HFF-Myc (cell line): ENCODE results near the gene SOCS2.

ENCODE experiments used
- DNase-seq: peaks from one replicate; pipeline ENCODE4 v3.0.0-alpha.2; 2011; ENCODE audit warnings: low read depth; ENCODE audit errors: extremely low read depth
- H3K4me3 ChIP-seq: replicated peaks from 2 replicates; pipeline ENCODE4 v1.5.1; 2011; ENCODE audit warnings: low read depth, mild to moderate bottlenecking, control low read depth, low read length
- TF ChIP-seq, protein P1 (sequence below): IDR thresholded peaks from 2 replicates; pipeline ENCODE4 v1.5.1; 2012; ENCODE audit warnings: mild to moderate bottlenecking, low read depth, low read length, control low read depth; ENCODE audit errors: missing control alignments

The SOCS2 gene

GRCh38 chr12:93612776-93613175 lies 40.3 kb downstream of the SOCS2 start:
- TF ChIP-seq, protein P1, sequence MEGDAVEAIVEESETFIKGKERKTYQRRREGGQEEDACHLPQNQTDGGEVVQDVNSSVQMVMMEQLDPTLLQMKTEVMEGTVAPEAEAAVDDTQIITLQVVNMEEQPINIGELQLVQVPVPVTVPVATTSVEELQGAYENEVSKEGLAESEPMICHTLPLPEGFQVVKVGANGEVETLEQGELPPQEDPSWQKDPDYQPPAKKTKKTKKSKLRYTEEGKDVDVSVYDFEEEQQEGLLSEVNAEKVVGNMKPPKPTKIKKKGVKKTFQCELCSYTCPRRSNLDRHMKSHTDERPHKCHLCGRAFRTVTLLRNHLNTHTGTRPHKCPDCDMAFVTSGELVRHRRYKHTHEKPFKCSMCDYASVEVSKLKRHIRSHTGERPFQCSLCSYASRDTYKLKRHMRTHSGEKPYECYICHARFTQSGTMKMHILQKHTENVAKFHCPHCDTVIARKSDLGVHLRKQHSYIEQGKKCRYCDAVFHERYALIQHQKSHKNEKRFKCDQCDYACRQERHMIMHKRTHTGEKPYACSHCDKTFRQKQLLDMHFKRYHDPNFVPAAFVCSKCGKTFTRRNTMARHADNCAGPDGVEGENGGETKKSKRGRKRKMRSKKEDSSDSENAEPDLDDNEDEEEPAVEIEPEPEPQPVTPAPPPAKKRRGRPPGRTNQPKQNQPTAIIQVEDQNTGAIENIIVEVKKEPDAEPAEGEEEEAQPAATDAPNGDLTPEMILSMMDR, result no peak
- H3K4me3 ChIP-seq, result no peak overlapping the region

DNA sequence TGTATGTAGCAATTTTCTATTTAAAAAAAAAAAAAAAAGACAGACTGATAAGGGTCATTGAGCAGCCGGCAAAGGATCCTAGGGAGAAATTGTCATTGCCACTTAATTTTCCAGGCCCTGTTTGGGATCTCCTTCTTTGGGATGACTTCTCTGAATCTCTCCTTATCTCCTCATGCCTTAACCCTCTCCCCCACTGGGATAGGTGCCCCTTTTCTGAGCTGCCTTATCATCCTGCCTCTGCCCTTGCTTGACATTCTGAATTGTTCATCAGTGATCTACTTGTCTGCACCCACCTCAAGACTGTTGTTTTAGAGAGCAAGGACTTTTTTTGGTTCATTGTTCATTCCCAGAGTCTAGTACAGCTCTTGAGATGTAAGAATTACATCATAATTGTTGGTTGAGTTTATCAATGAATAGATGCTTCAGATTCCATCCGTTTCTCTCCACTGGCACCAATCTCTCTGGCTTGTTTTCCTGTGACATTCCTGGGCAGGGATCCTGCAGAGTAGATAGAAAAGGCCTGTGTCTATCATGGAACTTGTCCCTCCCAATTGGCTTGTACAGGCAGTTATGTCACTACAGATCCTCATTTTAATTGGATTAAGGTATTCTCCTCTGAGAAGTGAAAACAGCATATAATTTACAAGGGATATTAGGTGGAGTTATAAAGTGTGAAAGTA lies 42.6 kb downstream of the SOCS2 start:
- H3K4me3 ChIP-seq, result no peak overlapping the region
- TF ChIP-seq, protein P1, result no peak
- no peak for DNase-seq

More at GRCh38 chr12:93612776-93613175, 40.3 kb downstream of the SOCS2 start:
- no peak for DNase-seq

DNA sequence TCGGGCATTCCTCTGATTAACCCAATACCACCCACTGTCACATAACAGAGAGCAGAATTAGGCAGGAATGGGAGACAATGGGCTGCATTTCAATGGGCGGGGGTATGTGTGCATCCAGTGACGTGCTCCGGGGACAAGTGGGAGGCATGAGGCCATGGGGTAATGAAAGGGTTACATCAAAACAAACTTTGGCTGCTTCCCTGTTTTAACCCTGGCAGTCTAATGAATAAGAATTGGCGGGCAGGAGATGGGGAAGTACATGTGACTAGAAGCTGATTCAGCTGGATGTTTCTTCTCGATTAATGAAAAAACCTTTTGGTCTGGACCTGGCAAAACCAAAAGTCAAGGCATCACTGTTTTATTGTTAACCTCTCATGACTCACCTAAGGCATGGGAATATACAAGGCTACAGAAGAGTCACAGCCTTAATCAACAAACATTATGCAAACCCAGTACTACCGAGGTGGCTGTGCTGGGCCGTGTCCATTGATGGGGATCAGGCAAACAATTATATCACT lies 44.2 kb downstream of the SOCS2 start:
- no peak for DNase-seq
- TF ChIP-seq, protein P1, result no peak
- no peak overlapping the region for H3K4me3 ChIP-seq

- TF ChIP-seq, protein P1, result no peak
- DNase-seq, result no peak
- no peak overlapping the region for H3K4me3 ChIP-seq
Observed at GRCh38 chr12:93618891-93619410, 46.5 kb downstream of the SOCS2 start.

- DNase-seq, result no peak
- TF ChIP-seq, protein P1, result no peak
- H3K4me3 ChIP-seq, result no peak overlapping the region
Observed at GRCh38 chr12:93621986-93622385, 49.5 kb downstream of the SOCS2 start.

DNA sequence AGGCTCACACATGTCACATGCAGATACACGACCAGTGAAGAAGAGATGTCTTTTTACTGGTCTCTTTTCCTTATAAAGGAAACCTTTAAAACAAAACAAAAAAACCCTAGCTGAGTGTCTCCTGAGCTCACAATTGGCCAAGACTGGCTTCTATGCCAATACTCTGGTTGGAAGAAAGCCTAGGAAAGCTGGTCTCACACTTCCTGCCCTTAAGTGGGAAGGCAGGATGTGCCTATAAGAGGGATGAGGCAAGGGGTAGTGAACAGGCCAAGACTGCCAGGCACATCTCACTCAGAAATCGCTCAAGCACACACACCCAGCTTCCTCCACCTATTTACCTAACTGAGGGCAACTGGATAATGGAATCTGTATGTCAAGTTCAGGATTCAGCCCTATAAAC lies 50.0 kb downstream of the SOCS2 start:
- TF ChIP-seq, protein P1, result no peak
- no peak for DNase-seq

More for the DNA sequence above, 50.0 kb downstream of the SOCS2 start:
- H3K4me3 ChIP-seq, result no peak overlapping the region
